Cardiac muscle cell (in vitro differentiated cells and primary cell): ENCODE data around the gene VPS41. TPM values are rescaled to one million over a fixed set of nuclear protein-coding genes. Genes with fewer than 3 reads are reported as not detected.
A peak's percentile ranks its signal among the peaks of the same experiment; 100 is the strongest.

Source experiments
- DNase-seq, 2 donors: peaks; one replicate each; pipeline versions ENCODE4 v3.0.0 to v3.0.0-alpha.2; 2010 to 2017; ENCODE audit warnings: low read depth in 1 of 2, low spot score in 1 of 2
- H3K27ac ChIP-seq: fragments of 200-600 bp; sonication (generic); 2 replicates; pipeline ENCODE4 v1.5.1; 2016
- H3K27me3 ChIP-seq: fragments of 200-600 bp; sonication (generic); 2 replicates; pipeline ENCODE4 v1.6.0; 2016; ENCODE audit warnings: control low read depth
- H3K36me3 ChIP-seq: fragments of 200-600 bp; sonication (generic); 2 replicates; pipeline ENCODE4 v1.5.1; 2016; ENCODE audit warnings: control low read depth
- H3K4me1 ChIP-seq: fragments of 200-600 bp; sonication (generic); 2 replicates; pipeline ENCODE4 v1.8.1; 2017; ENCODE audit warnings: low read depth, mild to moderate bottlenecking, mixed run types
- H3K4me3 ChIP-seq: fragments of 200-600 bp; sonication (generic); 2 replicates; pipeline ENCODE4 v1.5.1; 2016; ENCODE audit warnings: mild to moderate bottlenecking
- H3K9me3 ChIP-seq: fragments of 200-600 bp; sonication (generic); 2 replicates; pipeline ENCODE4 v1.5.1; 2017; ENCODE audit warnings: low read depth, mild to moderate bottlenecking, control low read depth
- polyA plus RNA-seq: library from polyadenylated mRNA; unstranded; fragments of >200 nt; fragmentation: Nextera tagmentation; extraction: Ambion mirVana; gene quantifications from 2 replicates; pipeline ENCODE4 v1.2.1, GENCODE V29; 2016
- total RNA-seq: library from RNA; depleted of rRNA; stranded (reverse); fragments of >200 nt; gene quantifications from 2 replicates; pipeline ENCODE4 v1.2.3, GENCODE V29; 2016
- TF ChIP-seq, protein P1 (sequence below): IDR thresholded peaks from 2 replicates; pipeline ENCODE4 v1.5.1; 2012; ENCODE audit warnings: low read depth, mild to moderate bottlenecking, low read length

The VPS41 gene
- total and polyA plus RNA-seq, 2 experiments from 2014 or later = 31.3 to 73.7 TPM

- Histone ChIP-seq H3K27me3 (no peaks in the 10 kb centered on the region), H3K9me3 (no peaks in the 10 kb centered on the region), H3K27ac (no peak overlapping the region), H3K36me3 (peaks cover 15% of the 10 kb centered on the region), H3K4me3 (no peak overlapping the region), H3K4me1 (no peaks in the 10 kb centered on the region)
- TF ChIP-seq, protein P1, sequence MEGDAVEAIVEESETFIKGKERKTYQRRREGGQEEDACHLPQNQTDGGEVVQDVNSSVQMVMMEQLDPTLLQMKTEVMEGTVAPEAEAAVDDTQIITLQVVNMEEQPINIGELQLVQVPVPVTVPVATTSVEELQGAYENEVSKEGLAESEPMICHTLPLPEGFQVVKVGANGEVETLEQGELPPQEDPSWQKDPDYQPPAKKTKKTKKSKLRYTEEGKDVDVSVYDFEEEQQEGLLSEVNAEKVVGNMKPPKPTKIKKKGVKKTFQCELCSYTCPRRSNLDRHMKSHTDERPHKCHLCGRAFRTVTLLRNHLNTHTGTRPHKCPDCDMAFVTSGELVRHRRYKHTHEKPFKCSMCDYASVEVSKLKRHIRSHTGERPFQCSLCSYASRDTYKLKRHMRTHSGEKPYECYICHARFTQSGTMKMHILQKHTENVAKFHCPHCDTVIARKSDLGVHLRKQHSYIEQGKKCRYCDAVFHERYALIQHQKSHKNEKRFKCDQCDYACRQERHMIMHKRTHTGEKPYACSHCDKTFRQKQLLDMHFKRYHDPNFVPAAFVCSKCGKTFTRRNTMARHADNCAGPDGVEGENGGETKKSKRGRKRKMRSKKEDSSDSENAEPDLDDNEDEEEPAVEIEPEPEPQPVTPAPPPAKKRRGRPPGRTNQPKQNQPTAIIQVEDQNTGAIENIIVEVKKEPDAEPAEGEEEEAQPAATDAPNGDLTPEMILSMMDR = no peak
- no peak for DNase-seq
These were observed 165.1 kb downstream of the VPS41 start for GRCh38 chr7:38743899-38744298.

GRCh38 chr7:38740041-38740440, 168.9 kb downstream of the VPS41 start:
- Histone ChIP-seq H3K27ac (no peak overlapping the region), H3K36me3 (peaks cover 15% of the 10 kb centered on the region), H3K9me3 (no peaks in the 10 kb centered on the region), H3K4me1 (no peaks in the 10 kb centered on the region), H3K27me3 (no peaks in the 10 kb centered on the region), H3K4me3 (no peak overlapping the region)
- TF ChIP-seq, protein P1 = no peak
- DNase-seq = no peak

DNA sequence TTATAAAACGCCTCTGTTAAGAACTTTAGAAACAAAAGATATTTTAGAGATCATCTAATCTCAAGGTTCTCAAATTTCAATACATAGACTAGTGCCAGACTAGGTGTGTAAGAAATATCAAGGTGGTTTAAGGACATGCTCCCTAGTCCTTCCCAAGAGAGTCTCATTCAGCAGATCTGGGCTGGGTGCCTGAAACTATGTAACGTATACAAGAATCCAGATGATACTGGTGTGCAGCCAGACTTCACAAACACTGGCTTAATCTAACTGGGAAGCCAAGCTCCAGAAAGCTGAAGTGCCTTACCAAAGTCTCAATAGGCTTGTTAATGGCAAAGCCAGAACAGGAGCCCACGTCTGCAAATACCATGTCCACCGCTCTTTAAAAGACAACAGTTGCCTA, 172.9 kb downstream of the VPS41 start:
- DNase-seq = peak in 1 of 2 donors; percentile 58
- TF ChIP-seq, protein P1 = no peak

DNA sequence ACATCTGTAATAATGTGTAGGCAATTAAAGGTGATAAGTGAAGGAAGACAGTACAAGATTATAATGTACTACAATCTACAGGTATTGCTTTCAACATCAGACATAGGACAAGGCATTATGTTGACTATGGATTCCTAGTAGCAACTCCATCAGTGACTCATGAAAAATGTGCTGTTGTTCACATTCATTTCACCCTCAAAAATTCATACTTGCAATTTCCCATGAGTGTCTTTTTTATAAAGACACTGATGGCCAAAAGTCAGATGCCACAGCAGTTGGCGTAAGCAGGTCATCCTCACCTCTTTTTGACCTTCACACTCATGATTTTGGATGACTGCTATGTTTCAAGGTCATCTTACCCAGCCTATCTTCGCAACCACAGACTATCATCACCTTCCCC, 177.8 kb downstream of the VPS41 start:
- H3K27ac ChIP-seq = no peak overlapping the region
- no peaks in the 10 kb centered on the region for H3K4me1 ChIP-seq
- no peak for DNase-seq
- no peaks in the 10 kb centered on the region for H3K27me3 ChIP-seq
- no peak overlapping the region for H3K4me3 ChIP-seq
- H3K36me3 ChIP-seq = peaks cover 4% of the 10 kb centered on the region
- no peaks in the 10 kb centered on the region for H3K9me3 ChIP-seq
- TF ChIP-seq, protein P1 = no peak

More for the DNA sequence above, 172.9 kb downstream of the VPS41 start:
- Histone ChIP-seq H3K4me1 (no peaks in the 10 kb centered on the region), H3K27ac (no peak overlapping the region), H3K36me3 (peaks cover 3% of the 10 kb centered on the region), H3K9me3 (no peaks in the 10 kb centered on the region), H3K4me3 (no peak overlapping the region), H3K27me3 (no peaks in the 10 kb centered on the region)

GRCh38 chr7:38728145-38728544, 180.8 kb downstream of the VPS41 start:
- Histone ChIP-seq H3K4me1 (no peaks in the 10 kb centered on the region), H3K27ac (no peak overlapping the region), H3K4me3 (no peak overlapping the region), H3K9me3 (no peaks in the 10 kb centered on the region), H3K27me3 (no peaks in the 10 kb centered on the region), H3K36me3 (peaks cover 17% of the 10 kb centered on the region)
- no peak for DNase-seq
- TF ChIP-seq, protein P1 = no peak
